GM19099 (cell line): Measurements from ENCODE around the gene ADGRB2.

Experiments
- POLR2A ChIP-seq: IDR thresholded peaks from 3 replicates; pipeline ENCODE4 v1.6.1; 2011; ENCODE audit warnings: low read depth; ENCODE audit not compliant: insufficient read length; ENCODE audit errors: extremely low read depth

Gene ADGRB2

DNA sequence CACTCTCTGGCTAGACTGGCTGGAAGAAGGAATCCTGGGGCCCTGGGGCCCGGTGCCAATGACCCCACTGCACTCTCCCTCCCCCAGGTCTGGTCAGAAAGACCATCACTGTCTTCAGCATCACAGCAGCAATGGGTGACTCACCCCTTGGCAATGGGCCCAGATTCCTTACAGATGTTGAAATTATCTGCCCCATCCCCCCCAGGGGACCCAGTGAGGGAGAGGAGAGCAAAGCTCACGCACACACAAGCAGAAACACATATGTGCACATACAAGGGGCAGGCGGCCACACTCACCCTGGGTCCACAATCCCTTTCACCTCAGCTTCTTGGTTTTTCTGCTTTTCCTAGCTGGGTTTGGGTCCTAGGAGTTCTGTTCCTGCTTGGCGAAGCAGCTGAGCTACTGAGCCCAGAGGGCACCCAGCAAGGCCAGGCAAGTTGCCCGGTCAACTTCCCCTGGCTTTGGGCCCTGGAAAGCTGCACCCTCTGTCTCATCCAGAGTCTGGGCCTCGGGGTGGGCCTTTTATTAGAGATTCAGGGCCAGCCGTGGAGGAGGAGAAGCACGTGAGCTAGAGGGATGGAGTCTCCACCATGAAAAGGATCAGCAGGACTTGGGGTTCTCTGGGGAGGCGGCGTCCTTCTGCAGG, 62.9 kb downstream of the ADGRB2 start:
- no peak for TF ChIP-seq POLR2A

DNA sequence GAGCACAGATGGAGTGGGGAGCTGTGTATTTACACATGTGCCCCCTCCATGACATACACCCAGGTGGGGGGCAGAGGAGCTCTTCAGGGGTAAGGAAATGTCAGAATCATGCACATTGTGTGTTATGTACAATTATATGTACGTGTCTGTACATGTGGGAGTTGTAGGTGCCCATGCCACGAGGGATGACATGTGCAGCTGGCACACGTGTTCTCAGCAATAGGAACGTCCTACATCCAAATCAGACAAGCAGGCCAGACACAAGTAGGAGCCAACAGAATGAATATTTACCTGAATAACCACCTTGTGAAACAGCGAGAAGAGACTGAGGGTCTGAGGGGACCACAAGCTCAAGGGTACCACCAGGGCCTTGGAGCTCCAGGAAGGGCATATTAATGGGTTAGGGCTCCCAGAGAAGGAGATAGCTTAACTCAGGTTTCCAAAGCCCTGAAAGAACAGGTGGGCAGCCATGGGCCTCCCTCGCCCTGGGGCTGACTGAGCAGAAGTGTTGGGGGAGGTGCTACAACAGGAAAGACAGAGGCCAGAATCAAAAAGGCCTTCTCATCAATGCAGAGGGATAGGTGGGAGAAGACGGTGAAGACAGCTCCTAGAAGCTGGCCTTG, 63.6 kb downstream of the ADGRB2 start:
- no peak for TF ChIP-seq POLR2A

DNA sequence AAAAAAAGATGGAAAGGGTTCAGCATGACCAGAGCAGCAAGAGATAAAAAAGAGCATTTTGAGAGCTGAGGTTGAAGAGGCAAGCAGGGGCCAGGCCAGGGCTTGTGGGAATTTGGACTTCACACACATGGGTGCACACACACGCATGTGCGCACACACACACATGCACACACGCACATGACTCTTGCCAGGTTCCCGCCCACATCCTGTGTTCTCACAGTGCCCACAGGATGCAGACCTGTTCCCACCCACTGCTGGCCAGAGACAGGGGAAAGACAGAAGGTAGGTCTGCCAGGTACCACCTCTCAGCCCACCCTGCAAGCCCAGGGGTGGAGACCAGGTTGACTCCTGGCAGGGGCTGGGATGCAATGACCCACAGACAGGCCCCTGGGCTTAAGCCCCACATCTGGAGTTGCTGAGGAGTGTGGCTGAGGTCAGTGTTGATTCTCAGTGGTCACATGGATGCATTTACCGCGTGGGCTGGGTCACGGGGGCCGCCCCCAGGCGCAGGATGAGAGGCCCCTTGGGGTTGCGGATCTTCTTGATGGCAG, 64.7 kb downstream of the ADGRB2 start:
- TF ChIP-seq POLR2A = no peak

DNA sequence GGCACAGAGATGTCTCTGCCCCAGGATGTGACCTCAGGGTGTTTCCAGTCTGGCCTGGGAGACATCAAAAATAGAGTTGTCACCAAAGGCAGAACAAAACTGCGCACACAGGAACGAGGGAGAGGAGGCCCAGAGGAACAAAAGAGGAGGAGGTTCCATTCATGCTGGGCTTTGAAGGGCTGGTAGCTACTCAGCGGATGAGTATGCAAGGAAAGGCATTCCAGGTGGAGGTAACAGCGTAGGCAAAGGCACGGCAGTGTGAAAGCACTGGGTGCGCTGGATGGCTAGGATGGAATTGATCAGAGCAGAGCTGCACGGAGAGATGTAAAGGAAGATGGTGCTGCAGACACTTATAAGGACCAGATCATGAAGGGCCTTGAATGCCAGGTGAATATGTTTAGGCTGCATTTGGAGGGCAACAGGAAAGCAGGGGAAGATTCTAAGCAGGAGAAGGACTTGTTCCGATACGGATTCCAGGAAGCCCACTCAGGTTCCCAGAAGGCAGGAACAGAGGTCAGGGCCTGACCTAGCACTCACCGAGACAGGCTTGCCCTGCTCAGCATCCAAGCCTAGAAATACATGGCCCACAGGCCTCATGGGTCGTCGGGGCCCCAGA, 66.7 kb downstream of the ADGRB2 start:
- TF ChIP-seq POLR2A = no peak

DNA sequence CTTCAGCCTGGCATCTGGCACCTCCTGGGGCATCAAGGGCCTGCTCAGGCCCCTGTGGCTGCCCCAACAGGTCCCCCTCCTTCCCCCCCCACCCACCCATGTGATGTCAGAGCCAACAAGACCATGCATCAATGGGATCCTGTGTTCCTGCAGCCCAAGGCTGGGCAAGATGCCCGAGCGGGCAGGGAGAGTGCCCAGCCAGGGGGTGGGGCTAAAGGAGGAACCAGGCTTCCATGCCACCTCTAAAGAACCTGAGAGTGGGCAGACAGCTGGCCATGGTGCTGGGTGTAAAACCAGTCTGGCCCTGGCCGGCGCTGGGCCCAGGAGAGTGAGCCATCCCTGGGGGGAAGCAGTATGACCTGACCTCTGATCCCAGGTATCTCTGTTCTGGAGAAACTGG, 67.9 kb downstream of the ADGRB2 start:
- TF ChIP-seq POLR2A = no peak

DNA sequence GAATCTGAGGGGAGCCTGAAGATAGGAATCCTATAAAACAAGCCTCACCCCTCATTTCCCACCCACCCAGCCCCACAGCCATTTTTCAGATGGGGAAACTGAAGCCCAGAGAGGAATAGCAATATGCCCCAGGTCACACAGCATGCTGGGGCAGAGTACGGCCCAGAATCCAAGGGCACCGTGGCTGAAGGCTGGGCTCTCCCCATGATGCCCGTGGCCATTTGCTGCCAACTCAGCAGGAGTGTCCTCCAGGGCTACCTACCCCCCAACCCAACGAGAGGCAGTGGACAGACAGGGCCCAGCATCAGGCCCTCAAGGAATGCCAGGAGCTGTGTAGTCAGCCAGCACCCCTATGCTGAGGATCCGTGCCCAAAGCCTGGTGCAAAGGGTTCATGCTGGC, 68.8 kb downstream of the ADGRB2 start:
- no peak for TF ChIP-seq POLR2A

DNA sequence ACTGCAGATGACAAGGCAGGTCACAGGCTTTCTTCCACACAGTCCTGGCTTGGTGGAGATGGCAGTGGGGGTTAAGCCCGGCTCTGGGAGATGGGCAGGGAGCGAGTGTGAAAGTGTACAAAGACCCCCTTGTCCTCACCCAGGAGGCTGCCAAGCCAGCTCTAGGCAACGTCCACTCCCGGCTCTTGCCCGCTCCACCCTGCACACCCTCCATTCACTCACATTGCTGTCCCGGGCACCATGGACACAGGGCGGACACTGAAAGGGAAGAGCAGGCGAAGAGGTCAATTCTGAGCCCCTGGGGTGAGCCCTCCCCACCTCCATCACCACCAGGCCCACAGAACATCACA, 69.2 kb downstream of the ADGRB2 start:
- TF ChIP-seq POLR2A = no peak

DNA sequence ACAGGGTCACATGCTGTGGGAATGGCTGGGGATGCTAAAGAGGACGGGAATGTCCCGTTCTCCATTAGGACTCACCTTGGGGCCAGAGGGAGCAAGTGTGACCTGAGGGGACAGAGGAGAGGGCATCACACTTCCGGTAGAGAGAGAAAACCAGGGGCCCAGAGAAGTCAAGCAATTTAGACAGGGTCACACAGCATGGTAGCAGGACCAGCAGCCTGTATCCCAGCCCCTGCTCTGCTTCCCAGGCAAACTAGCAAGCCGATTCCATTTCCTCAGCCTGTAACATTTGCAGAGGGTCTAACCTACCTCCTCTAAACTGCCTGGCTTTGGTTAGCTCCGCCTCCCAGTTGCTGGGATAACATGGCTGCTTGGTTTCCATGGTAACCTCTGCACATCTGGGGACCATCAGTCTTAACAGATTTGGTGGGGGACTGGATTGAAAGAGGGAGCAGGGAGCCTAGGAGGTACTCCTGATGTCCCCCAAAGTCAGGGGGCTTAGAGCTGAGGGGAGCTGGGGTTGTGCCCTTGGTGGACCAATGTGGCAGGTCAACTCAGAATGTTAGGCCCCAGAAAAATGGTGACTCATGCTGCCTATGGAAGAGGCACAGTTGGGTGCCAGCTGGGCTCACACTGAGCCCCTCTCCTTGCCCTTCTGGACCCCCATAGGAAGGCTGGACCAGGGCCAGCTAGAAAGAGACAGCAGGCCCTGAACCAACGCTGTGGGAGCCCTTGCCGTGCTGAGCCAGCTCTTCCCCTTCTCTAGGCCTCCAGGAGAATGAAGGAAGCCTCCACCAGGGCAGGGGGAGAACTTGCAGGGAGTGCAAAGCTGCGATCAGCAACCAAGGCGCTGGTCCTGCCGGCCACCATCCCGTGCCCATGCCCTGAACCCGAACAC, 69.8 kb downstream of the ADGRB2 start:
- TF ChIP-seq POLR2A = no peak

DNA sequence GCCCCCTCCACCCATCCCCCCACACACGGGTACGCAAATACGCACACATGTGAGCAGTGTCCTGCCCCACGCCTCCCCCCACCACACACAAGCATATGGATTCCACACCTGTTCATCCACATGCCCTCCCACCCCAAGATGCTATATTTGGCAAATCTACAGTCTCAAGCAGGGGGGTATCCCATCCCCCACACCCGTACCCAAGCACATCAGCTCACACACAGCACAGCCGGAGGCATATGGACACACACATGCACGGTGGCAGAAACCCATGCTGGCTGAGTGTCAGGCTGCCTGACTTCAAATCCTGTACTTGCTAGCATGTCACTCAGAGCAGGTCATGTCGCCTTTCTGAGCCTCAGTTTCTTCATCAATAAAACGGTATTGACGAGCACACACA, 70.9 kb downstream of the ADGRB2 start:
- no peak for TF ChIP-seq POLR2A

DNA sequence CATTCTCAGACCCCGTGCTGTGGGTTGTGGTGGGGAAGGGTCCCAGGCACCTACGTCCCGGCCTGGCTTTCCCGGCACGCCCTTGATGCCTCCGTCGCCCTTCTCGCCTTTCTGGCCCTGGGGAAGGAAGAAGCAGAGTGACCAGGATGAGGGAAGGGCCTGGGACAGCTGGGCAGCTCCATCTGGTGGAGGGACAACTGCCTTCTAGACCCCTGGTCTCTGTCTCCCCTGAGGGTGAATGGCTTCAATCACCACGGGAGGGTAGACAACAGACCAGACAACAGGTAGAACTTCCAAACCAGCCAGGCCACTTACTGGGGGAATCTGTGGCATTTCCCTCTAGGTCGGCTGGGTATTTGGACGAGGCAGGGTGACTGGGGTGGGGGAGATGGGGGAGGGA, 72.2 kb downstream of the ADGRB2 start:
- no peak for TF ChIP-seq POLR2A

DNA sequence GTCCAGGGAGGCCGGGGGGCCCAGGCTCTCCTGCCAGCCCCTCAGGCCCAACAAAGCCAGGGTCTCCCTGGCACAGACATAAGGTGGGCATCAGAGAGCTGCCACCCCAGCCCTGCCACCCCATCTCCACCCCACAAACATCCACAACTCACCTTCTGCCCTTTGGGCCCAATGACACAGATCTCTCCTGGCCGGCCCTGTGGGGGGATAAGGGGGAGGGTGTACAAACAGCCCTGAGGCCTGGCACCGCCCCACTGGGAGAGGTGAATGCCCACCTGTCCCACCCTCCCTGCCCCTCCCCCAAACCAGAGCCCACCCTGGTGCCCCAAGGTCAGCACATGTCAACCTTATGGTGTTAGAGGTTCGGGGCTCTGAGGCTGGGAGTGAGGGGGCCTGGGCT, 72.7 kb downstream of the ADGRB2 start:
- no peak for TF ChIP-seq POLR2A

DNA sequence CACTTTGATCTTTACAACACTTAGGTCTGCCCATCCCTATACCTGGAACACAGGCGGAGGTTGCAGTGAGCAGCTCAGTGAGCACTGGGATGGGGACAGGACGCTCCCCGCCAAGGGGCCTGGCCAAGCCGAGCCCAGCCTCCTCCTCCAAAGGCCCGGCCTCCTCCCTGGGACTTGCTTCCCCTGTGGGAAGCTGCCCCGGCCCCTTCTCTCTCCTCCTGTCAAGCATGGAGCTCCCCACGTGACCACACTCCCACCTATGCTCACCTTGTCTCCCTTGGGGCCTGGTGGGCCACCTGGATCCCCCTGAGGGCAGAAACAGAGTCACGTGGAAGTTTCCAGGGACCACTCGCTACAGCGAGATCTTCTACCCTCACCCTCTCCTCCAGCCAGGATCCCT, 73.2 kb downstream of the ADGRB2 start:
- TF ChIP-seq POLR2A = no peak

DNA sequence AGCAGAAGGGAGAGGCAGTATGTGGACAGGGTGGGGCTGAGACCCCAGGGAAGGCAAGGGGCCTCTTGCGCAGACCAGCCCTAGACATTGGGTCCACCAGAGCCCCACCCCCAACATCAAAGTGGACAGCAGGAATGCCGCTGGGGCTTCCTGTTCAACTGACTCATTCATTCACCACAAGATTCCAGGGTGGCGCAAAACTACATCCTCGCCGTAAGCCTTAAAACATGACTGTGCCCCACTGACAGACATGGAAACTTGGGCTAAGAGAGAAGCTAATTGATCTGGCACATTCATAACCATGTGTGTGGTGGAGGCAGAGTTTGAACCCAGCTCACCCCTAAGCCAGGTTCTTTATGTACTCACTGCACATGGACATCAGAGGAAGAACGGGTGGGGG, 74.3 kb downstream of the ADGRB2 start:
- no peak for TF ChIP-seq POLR2A

DNA sequence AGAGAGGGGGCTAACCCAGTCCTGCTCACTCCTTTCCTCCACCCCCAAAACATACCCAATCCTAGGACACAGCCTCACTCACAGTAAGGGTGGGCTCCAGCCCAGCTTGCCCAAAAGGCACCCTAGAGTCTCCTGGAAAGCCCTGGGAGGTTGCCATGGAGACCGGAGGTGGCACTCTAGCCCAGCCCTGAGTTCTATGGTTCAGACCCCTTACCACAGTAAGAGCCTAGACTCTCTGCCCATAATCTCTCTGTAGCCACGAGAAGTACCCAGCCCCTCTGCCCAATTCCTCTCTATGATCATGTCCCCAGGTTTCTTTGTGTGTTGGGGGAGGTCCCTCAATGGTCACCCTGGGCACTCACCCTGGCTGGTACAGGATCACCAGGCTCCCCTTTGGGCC, 74.8 kb downstream of the ADGRB2 start:
- TF ChIP-seq POLR2A = no peak

DNA sequence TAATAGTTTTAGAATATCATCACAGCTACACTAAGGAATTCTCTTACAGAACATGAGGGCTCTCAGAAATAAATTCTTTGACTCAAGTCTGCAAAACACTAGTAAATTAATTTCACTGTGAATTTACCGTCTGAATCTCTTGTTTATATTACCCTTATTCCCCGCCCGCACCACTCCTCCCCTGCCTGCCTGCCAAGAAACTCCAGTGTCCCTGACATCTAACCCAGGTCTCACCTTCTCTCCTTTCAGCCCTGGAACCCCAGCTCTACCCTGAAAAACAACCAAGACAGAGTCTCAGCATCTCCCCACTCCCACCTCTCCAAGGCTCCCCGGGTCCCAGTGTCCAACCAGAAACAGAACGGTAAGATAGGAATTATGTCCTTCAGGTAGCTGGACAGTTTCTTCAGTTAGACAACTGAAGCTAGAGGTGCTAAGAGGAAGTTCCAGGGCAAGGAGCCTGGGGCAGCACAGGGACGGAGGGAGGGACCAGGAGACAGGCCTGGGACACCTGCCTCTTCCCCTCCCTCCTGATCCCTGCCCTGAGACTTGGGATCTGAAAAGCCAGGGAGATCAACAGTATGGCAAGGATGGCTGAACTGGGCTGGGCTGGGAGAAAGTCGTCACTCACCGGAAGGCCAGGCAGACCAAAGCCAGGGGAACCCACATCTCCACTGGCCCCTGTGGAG, 75.8 kb downstream of the ADGRB2 start:
- no peak for TF ChIP-seq POLR2A
